NCI-H1417 (cell line): ENCODE measurements around the gene NTN4.
"Not testable (repeated sequence)": the region's sequence is repeated elsewhere in the genome, so short reads cannot be mapped to it uniquely, and the experiment has no call there.

ENCODE experiments used
- DNase-seq, 3 experiments: peaks; one replicate each; lab custom pipeline; 2025; lab: John Stamatoyannopoulos, UW

NTN4 gene

DNA sequence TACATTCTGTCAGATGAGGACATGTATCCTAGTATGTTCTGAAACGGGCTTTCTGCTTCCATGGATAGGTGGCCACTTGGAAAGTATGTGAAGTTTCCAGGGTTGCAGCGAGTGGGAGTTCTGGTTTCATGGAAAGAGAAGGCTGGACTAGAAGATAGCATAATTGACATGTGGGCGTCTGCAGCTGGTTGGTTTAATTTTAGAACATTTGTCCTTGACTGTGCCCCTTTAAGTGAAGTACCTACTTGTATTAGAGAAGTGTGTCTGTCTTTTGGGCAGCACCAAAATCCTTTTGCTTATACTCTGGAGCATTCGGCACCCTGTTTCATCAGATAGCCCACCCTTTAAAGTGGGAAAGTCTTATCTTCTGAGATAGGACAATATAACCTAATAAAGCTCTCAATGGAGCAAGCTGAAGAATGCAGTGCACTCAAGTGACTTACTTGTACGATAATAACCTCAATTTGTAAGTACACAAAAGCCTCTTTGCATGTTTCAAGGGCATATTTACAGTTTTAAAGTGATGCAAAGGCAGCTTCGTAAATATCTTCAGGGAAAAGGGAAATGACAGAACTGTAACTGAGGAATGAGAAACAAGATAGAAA, 35.2 kb downstream of the NTN4 start:
- peak in 1 of 3 experiments; percentile 20 for DNase-seq

DNA sequence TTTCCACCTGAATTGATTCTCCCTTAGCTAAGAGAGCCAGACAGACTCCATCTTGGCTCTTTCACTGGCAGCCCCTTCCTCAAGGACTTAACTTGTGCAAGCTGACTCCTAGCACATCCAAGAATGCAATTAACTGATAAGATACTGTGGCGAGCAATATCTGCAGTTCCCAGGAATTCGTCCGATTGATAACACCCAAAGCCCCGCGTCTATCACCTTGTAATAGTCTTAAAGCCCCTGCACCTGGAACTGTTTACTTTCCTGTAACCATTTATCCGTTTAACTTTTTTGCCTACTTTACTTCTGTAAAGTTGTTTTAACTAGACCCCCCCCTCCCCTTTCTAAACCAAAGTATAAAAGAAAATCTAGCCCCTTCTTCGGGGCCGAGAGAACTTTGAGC, 44.5 kb downstream of the NTN4 start:
- DNase-seq: not testable (repeated sequence)

DNA sequence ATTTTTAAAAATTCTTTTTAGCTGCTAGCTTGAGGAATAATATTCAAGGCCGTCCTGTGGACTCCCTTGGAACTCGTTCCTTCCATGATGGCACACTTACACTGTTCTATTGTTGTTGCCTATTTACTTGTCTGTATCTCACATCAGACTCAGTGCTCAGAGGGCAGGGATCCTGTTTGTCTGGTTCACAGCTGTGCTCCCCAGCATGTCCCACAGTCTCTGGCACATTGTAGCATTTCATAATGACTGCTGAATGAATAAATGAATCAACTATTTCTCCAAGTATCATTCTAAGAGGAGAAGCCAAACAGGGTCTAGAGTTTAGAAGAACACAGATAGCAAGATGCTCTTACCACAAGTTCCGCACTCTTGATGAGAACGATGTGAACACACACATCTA, 48.0 kb downstream of the NTN4 start:
- no peak for DNase-seq

DNA sequence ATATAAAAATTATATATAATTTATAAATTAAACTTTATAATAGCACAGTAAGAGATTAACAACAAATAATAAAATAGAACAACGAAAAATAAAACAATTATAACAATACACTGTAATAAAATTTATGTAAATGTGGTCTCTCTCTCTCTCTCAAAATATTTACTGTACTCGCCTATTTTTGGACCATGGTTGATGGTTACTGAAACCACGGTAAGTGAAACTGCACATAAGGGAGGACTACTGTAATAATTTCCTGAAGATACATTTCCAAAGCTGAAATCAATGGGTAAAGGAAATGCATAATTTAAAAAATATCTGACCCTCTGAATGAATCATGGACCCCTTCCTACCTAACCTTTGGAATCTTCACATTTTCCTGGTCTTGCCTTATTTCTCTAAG, 48.9 kb downstream of the NTN4 start:
- DNase-seq: no peak

DNA sequence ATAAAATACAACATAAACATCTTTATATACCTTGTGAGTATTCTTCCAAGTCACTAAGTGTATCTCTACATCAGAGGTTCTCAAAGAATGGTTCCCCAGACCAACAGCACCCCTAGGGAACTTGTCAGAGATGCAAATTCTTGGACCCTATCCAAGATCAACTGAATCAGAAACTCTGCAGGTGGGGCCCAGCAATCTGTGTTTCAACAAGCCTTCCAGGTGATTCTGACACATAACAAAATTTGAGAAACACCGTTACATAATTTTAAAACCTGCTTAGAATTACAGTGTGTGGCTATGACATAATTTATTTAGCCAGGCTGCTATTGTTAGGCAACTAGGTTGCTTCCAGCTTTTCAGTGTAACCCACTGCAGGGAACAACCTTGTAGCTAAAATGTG, 49.8 kb downstream of the NTN4 start:
- peak; percentile 15 to 68 (median 23) for DNase-seq

DNA sequence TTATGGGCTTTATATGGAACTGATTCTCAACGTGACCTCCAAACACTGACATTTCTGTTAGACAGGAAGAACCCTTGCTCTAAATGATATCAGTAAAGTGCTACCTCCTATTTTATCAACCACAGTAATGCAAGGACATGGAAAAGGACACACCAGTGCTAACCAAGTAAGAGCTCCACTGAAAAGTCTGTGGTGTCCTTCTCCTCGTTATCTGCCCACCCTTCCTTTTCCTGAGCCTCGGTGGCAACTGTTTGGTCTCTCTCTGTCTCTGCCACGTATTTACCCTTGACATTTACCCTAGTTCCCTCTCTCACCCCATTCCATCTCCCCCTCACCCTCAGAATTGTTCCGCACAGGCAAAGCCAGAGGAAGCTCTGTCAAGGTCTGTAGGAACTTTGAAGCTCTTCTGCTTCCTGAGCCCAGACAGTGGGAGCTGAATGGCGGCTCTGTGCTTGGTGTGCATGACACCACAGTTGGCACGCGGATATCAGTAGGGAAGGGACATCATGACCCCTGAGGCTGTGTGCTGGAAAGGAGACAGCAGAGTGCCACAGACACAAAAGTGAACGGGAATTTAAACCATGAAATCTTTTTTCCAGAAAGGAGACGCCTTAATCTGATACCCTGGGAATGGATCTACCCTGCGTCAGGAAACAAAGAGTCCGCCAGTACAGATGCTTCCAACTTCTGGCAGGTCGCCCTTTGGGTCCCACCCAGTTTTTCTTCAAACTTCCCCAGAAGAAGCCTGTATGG, 50.8 kb downstream of the NTN4 start:
- no peak for DNase-seq

DNA sequence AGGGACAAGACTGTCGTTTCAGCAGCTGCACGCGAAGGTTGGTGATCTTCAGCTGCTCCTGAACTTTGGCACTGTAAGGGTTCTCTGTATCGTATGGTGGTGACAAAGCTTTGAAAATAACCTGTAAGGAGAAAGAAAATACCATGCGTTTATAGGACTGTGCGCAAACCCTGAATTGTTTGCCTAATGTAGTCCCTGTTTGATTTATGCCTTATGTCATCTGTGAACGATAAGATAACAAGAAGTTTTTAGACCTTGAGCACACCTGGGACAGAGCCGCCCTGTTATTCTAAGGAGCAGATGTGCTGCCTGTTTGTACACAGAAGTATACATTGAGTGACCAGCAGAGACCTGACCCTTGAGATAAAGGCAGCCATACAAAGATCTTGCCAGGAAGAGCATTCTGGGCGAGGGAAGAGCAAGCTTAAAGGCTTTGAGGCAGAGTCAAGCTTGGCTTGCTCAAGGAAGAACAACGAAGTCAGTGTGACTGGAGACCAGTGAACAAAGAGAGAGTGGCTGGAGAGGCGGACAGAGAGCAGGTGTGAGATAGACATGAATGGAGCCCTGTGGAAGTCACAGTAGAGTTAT, 52.4 kb downstream of the NTN4 start:
- no peak for DNase-seq

DNA sequence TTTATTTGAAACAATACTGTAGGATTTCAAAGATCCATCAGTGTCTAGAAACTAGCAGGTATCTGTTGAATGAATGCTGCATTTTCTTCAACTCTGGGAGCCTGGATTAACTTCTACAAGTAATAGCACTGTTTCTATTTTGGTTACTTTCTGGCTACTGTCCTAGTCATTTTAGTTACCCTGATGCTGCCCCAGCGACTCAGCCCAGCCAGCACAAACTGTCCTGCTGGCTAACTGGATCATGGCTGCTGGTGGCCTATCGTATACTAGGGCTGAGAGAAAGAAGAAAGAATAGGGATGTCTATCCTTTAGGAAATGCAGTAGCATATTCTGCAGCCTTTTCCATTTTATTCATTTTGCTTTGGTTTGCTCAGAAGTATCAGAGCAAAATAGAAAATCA, 53.9 kb downstream of the NTN4 start:
- DNase-seq: no peak

DNA sequence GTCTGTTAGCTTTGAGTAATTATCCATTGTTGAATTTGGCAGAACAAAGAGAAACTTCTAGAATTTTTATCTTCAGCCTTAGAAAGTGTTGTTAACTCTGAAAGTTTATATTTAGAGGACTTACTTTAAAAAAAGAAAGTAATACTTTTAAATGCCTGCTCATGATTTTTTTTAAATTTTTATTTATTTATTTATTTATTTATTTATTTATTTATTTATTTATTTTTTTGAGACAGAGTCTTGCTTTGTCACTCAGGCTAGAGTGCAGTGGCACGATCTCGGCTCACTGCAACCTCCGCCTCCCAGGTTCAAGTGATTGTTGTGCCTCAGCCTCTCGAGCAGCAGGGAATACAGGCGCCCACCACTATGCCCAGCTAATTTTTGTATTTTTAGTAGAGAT, 54.8 kb downstream of the NTN4 start:
- not testable (repeated sequence) for DNase-seq

DNA sequence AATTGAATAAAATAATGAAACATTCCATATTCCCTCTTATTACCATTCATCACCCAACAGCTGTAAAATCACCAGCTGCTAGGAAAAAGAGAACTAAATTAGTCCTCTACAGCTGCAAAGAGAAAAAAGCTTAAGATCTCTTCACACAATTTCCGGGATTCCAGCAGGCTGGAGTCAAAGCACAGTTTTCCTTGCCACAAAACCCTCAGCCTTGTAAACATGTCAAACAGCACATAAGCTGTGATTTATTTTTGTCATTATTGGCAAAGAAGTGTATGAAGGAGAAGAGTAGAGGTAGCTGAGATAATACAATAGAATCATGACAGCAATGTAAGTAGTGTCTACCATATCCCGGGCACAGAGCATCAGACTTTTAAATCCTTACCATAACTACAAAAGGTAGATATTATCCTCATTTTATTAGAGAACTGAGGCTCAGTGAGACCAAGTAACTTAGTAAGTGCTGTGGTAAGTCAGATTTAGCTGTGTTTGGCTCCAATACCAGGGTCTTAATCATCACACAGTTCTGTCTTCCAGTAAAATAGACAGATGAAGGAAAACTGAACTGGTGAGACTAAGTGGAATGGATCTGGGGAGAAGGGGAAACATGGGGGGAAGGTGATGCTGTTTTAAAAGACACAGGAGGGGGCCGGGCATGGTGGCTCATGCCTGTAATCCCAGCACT, 57.3 kb downstream of the NTN4 start:
- DNase-seq: peak in 2 of 3 experiments; percentile 15 to 85

DNA sequence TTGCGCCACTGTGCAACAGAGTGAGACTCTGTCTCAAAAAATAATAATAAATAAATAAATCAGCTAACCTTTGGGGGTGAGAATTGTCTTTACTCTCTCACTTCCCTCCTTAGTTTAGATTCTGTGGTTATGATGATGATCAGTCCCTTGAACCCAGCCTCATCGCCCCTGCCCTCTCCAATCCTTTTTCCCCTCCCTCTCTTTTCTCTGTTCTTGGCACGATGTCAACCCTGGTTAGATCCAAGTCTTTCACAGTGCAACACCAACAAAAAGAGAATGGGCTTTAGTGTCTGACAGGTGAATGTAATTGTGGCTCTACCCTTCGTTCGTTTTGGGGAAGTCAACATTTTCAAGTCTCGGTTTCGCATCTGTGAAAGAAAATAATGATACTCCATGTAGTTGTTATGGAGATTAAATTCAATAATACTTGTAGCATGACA, 59.0 kb downstream of the NTN4 start:
- DNase-seq: no peak

DNA sequence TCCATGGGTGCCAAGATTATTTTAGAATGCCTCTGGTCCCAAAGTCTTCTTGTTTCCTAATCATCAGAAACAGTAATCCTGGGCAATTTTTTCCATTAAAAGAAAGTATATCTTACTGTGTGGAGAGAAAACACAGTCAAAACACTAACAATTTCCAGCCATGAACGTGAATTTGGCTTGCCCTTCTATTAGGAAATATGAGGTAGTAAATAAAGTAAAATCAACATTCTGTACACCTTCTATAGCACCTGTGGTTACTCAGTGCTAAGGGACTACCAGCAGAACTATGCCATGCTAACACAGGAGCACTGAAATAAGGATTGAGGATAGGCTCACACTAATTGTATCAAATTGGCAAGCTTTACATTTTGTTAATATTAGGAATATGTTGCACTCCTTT, 60.1 kb downstream of the NTN4 start:
- DNase-seq: no peak

DNA sequence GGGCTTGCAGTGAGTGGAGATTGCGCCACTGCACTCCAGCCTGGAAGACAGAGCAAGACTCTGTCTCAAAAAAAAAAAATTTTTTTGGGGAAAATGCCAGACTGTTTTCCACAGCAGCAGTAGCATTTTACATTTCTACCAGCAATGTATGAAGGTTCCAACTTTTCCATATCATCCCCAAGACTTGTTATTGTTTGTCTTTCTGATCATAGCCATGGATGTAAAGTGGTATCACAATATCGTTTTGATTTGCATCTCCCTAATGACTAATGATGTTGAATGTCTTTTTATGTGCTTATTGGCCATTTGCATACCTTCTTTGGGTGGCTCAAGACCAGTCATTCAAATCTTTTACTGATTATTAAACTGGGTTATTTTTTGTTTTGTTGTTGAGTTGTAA, 63.7 kb downstream of the NTN4 start:
- no peak for DNase-seq

DNA sequence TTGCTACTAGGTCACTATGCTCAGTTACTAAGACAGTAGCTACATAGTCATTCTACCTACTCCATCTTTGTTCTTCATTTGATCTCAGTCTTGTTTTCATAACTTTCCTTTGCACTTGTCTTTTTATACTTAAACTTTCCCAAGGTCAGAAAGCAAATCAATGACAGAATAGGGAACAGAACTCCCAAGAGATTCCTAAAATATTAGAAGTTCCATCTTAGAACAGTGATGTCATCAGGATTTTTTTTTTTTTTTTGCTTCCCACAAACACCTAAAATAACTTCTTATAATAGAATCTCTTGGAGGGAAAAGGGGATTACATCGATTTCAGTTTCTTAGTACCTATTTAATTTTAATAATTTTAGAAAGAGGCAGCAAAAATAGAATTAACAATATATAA, 65.8 kb downstream of the NTN4 start:
- DNase-seq: no peak

DNA sequence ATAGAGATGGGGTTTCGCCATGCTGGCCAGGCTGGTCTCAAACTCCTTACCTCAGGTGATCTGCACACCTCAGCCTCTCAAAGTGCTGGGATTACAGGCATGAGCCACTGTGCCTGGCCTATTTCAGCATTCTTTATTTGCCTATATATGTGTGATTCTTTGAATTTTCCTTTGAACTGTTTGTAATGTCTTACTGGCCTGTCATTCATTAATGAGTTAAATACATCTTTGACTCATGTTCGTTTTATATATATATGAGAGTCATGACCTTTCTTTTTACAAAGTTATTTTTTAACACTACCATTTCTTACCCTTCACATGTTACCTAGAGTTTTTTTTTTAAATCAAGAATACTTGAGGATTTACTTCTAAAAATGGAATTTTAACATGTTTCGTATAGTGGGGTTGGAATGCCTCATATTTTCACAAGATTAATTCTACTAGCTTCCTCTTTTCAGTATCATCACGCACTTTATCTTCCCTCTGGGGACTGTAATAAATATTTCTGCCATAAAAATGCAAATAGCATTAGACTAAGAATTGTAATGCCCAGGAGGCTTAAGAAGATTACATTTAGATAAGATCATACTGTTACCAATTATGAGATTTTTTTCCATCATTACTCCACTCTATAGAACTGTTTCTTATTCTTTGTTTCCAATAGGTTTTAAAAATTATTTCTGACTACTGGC, 66.7 kb downstream of the NTN4 start:
- no peak for DNase-seq

DNA sequence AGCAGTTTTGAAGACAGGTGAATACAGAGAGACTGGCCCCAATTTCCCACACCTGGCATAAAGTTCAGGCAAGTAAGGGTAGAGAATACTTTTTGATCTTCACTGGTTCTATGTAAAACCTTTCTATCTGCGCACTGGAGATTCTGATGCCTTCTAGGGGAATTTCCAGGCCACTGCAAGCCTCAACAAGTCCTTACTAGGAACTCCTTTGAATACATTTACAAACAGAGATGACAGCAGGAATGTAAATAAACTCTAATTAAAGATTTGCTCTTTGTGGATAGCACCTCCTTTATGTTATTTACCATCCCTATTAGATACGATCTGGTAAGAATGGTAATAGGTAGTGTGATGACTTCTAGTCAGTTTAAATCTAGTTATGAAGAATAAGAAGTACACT, 69.2 kb downstream of the NTN4 start:
- peak in 1 of 3 experiments; percentile 21 for DNase-seq

DNA sequence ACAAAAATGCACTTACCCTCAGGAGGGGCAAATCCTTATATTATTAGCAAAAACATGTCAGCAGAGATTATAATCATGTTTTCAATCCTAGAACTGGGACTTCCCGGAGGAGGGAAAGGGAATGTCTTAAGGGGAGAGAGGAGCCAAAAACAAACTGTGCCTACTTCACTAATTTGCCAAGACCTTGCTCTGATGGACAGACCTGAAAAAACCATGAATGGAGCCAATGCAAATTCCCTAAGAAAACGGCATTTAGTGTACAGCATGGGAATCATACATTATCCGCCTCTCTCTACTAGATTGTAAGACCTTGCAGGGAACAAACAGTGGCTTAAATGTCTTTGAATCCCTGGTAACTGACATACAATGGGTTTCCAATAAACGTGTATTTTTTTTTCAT, 70.4 kb downstream of the NTN4 start:
- DNase-seq: no peak

DNA sequence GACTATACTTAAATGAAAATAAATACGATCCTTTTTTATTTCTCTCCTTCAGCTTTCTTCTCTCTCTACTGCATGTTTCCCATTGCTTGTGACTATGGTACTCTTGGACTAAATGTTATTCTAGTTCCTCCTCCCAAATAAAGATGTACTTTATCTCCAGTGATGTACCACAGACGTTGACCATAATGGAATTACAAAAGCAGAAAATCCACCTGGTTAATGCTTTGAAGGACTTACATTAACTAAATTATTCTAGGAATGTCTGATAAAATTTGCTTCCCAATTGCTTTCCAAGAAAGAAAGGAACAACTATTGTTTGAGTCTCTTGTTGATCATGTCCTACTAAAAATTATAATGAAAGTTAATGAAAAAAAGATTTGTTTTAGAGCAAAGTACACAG, 71.8 kb downstream of the NTN4 start:
- DNase-seq: no peak

DNA sequence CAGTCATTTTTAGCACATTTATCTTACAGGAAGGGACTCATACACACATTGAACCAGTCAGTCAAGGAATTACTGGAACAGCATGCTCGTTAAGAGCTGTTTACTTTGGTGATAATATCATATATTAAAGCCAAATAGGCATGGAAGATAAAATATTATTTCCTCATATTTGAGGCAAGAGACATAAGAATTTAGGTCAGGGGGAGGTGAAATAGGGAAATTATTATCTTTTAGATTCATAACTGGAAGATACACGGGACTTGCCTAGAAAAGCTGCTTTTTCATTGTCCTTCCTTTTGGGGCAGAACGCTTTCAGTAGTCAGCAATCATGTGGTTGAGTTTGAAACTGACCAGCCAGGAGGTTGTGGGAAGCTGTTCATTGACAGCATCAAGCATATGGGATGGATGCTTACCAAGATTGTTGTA, 72.5 kb downstream of the NTN4 start:
- no peak for DNase-seq

DNA sequence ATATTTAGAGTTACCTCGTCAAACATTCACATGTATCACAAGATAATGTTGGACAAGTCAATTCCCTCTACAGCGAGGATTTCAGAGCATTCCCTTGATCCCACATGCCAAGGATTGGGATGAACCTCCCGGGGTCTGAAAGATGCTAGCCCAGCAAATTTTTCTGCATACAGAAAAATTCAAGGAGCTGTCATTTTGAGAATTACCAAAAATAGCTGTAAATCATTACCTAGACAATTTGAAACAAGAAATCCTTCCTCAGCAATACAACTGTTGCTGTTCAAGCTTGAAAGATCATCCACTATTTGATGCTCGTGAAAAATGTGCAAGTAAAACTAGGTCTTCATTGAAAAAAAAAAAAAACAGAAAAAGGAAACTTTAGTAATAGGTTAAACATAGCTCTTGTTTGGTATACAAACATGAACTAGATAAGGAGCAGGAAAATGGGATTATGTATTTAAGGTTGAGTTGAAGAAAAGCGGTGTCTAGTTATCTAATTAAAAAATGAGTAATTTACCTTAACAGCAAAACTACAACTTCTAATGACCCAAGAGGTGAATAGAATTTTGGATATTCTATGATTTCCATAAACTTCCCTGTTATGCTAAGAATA, 73.1 kb downstream of the NTN4 start:
- no peak for DNase-seq

DNA sequence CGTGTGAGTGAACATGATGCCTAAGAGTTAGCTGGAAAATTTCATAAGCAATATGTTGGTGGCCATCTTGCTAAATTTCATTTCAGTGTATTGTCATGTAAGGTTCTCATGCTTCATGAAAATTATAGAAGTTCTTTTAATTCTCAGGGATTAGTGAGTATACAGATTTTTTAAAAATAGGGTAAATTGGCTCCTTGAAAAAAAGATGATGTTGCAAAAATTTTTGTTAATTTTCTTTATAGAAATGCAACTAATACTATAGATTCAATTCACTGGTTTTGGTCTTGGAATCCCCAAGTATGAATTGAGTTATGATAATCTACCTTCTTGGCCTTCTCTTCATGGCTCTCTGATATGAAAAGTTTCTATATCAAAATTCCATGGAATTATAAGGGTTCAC, 75.4 kb downstream of the NTN4 start:
- DNase-seq: no peak

DNA sequence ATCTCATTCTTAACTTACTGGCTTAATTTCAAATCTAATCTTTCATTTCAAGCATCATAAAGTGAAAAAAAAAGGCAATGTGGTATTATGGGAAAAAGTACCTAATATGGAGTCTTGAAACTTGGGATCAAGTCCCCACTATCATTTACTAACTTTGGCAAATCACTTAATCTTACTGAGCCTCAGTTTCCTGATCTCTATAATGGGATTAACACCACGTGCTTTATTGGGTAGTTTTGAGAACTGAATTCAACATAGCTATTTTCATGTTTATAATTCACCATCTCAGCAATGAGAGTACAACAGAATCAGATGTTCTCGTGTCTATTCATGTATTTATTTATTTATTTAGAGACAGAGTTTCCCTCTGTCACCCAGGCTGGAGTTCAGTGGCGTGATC, 78.3 kb downstream of the NTN4 start:
- DNase-seq: no peak
